ENCODE measurements around the gene ABHD16B.

Gene ABHD16B

GRCh38 chr20:63895202-63895951 is 34.1 kb downstream of the ABHD16B start:
- DNase-seq (ENCODE audit: low spot score): no peak
- no peak for TF ChIP-seq CTCF (IDR thresholded peaks at IDR 0.05)
- Histone ChIP-seq H3K4me3 (peak overlapping the region; percentile 82), H3K27ac (peak overlapping the region; percentile 42 to 90)

- peak overlapping the region; percentile 82 for H3K4me3 ChIP-seq
- no peak for TF ChIP-seq CTCF (IDR thresholded peaks at IDR 0.05)
- peak overlapping the region; percentile 42 to 90 for H3K27ac ChIP-seq
- no peak for DNase-seq (ENCODE audit: low spot score)
Observed at GRCh38 chr20:63895952-63896263, 34.6 kb downstream of the ABHD16B start.

GRCh38 chr20:63896264-63897105 is 35.2 kb downstream of the ABHD16B start:
- DNase-seq (ENCODE audit: low spot score): no peak
- TF ChIP-seq CTCF (IDR thresholded peaks at IDR 0.05): no peak
- Histone ChIP-seq H3K27ac (peak overlapping the region in 1 of 2 donors; percentile 90), H3K4me3 (peak overlapping the region; percentile 82)

GRCh38 chr20:63897978-63898561 is 36.8 kb downstream of the ABHD16B start:
- no peak overlapping the region for H3K4me3 ChIP-seq
- H3K27ac ChIP-seq: no peak overlapping the region
- TF ChIP-seq CTCF (IDR thresholded peaks at IDR 0.05): no peak
- no peak for DNase-seq (ENCODE audit: low spot score)

GRCh38 chr20:63898882-63899558 is 37.7 kb downstream of the ABHD16B start:
- Histone ChIP-seq H3K27ac (no peak overlapping the region), H3K4me3 (no peak overlapping the region)
- no peak for TF ChIP-seq CTCF (IDR thresholded peaks at IDR 0.05)
- no peak for DNase-seq (ENCODE audit: low spot score)

- no peak overlapping the region for H3K4me3 ChIP-seq
Observed at GRCh38 chr20:63900413-63900812, 39.1 kb downstream of the ABHD16B start.

More at GRCh38 chr20:63900413-63900812, 39.1 kb downstream of the ABHD16B start:
- DNase-seq (ENCODE audit: low spot score): no peak
- H3K27ac ChIP-seq: no peak overlapping the region
- TF ChIP-seq CTCF (IDR thresholded peaks at IDR 0.05): no peak

Data from coronary artery (tissue), 2 donors.